GM12865 (cell line): ENCODE measurements around the gene CD44.

Experiments used
- DNase-seq: peaks from one replicate; pipeline ENCODE4 v3.0.0; 2010; ENCODE audit warnings: low read depth
- H3K4me3 ChIP-seq: 2 replicates; pipeline ENCODE4 v1.5.1; 2011; ENCODE audit warnings: mild to moderate bottlenecking, low read depth, low read length, control low read depth
- CTCF ChIP-seq: IDR thresholded peaks from 2 replicates; pipeline ENCODE4 v1.5.1; 2011; ENCODE audit warnings: low read length, control low read depth, low read depth, inconsistent platforms; ENCODE audit not compliant: insufficient read depth; ENCODE audit errors: missing control alignments

CD44 gene

DNA sequence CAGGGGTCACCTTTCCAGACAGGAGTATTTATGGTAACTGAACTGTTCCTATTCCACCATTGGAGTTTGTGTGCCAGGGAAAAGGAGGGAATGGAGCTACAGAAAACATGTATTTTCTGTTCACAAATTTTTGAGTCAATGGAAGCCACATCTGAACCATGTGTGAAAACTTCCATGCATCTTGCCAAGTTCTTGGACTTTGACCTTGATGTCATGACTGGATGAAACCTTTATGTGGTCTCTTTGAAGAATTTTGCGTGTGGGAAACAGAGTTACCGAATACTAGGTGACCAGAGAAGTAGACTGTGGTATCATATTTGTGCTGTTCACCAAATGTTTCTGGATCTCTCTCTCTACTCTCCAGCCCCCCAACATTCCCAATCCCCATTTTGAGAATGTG, 104.8 kb downstream of the CD44 start:
- DNase-seq, result no peak
- no peak overlapping the region for H3K4me3 ChIP-seq
- TF ChIP-seq CTCF, result no peak

DNA sequence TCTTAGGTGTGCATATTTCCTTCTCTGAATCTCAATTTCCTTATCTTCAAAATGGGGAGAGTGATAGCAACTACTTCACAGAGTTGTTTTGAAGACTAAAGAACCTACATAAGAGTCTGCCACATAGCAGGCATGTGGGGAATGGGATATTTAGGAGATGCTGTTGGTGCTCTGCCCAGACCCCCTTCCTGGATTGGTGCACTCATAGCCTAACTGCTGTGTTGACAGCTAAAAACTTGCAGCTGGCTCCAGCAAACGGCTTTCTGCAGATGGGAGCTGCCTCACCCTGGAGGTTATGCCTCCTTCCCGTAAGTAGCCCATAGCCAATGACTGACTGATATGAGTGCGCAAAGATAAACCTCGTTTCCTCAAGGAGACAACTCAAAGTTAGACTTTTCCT, 106.1 kb downstream of the CD44 start:
- TF ChIP-seq CTCF, result no peak
- DNase-seq, result no peak
- no peak overlapping the region for H3K4me3 ChIP-seq

- TF ChIP-seq CTCF, result no peak
- H3K4me3 ChIP-seq, result no peak overlapping the region
- no peak for DNase-seq
Measured at GRCh38 chr11:35245786-35246185, 106.8 kb downstream of the CD44 start.

DNA sequence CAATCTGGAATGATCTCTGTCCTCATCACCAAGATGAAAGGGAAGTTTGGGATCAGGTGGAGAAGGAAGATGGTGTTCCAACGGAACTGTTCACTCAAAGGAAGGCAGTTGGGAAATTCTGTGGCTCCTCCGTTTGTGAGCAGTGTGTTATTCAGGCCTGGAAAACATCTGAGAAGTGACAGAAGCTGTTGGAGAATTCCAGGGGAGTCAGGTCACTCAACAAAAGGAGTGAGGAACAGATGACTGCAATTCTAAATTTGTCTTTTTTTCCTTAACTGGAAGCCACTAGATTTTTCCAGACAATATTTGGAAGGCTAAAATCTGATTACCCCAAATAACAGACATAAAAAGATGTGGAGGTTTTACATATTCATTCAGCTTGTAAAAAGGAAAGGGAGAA, 107.8 kb downstream of the CD44 start:
- no peak for TF ChIP-seq CTCF
- no peak for DNase-seq
- H3K4me3 ChIP-seq, result no peak overlapping the region

DNA sequence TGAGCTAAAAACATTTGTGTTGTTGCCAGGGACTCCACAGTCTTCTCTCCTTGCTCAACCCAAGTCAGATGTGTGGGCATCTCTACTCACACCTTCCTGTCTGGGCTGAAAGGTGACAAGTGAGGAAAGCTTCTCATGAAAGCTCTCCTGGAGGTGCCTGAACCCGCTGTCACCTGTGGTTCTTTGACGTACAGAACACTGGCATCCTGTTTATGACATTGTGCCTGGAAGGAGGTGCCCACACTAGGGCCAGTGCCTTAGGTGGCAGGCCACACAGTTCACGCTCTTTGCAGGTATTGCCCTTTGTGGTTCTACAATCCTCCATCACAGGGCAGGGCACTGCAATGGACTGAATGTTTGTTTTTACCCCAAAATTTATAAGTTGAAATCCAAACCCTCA, 108.5 kb downstream of the CD44 start:
- no peak for DNase-seq
- no peak for TF ChIP-seq CTCF
- H3K4me3 ChIP-seq, result no peak overlapping the region

DNA sequence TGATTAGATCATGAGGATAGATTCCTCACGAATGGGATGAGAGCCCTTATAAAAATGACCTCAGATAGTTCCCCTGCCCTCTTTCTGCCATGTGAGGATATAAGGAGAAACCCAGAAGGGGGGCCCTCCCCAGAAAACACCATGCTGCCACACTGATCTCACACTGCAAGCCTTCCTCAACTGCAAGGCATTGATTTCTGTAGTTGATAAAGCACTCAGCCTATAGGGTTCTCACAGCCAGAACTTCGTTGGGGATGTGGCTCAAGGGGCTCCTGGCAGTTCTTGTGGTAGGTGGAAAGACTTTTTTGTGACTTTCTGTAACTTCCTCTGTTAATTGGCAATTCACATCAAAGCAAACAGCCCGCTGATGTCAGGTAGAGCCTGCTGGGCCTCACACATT, 108.9 kb downstream of the CD44 start:
- TF ChIP-seq CTCF, result no peak
- no peak overlapping the region for H3K4me3 ChIP-seq
- DNase-seq, result no peak

- no peak for TF ChIP-seq CTCF
- no peak for DNase-seq
- H3K4me3 ChIP-seq, result no peak overlapping the region
Measured at GRCh38 chr11:35248558-35249323, 109.8 kb downstream of the CD44 start.
